Hindlimb muscle (tissue), 1 donor: ENCODE measurements around the gene TRIM63. TPM values are rescaled to one million over a fixed set of nuclear protein-coding genes. Genes with fewer than 3 reads are reported as not detected.
"Not testable (repeated sequence)": the region's sequence is repeated elsewhere in the genome, so short reads cannot be mapped to it uniquely, and the experiment has no call there.

Source experiments
- DNase-seq: peaks from one replicate; pipeline ENCODE4 v3.0.0-alpha.2; 2013
- polyA plus RNA-seq: library from polyadenylated mRNA; unstranded; fragments of 120-200 nt; gene quantifications from one replicate; pipeline ENCODE4 v1.2.1, GENCODE V29; 2013; ENCODE audit not compliant: insufficient read length

Gene TRIM63
- 50.3 TPM for polyA plus RNA-seq

- DNase-seq, result no peak
Measured at GRCh38 chr1:26067432-26067911, at the start of gene TRIM63. Gene TRIM63 (minus strand): TSS chr1:26067630. CDS start chr1:26067494, 136 bp downstream.

- no peak for DNase-seq
Measured at GRCh38 chr1:26114165-26114927, 46.9 kb upstream of the TRIM63 start.

GRCh38 chr1:26112407-26112775, 45.0 kb upstream of the TRIM63 start:
- DNase-seq, result no peak

GRCh38 chr1:26111530-26112406, 44.3 kb upstream of the TRIM63 start, which contains the start of gene PDIK1L:
Gene PDIK1L (plus strand): TSS chr1:26111824. CDS start chr1:26114309, 2,485 bp downstream.
- peak; percentile 98 for DNase-seq

- peak; percentile 71 for DNase-seq
Measured at GRCh38 chr1:26110731-26111529, 43.5 kb upstream of the TRIM63 start.

- no peak for DNase-seq
Measured at GRCh38 chr1:26109229-26110164, 42.1 kb upstream of the TRIM63 start.

GRCh38 chr1:26105226-26105548, 37.8 kb upstream of the TRIM63 start:
- not testable (repeated sequence) for DNase-seq

GRCh38 chr1:26102526-26102925, 35.1 kb upstream of the TRIM63 start:
- no peak for DNase-seq

GRCh38 chr1:26102119-26102518, 34.7 kb upstream of the TRIM63 start:
- DNase-seq, result no peak

GRCh38 chr1:26100204-26100603, 32.8 kb upstream of the TRIM63 start:
- not testable (repeated sequence) for DNase-seq

- no peak for DNase-seq
Measured at GRCh38 chr1:26099780-26100179, 32.4 kb upstream of the TRIM63 start.

- DNase-seq, result no peak
Measured at GRCh38 chr1:26098602-26099001, 31.2 kb upstream of the TRIM63 start.

- no peak for DNase-seq
Measured at GRCh38 chr1:26097696-26098095, 30.3 kb upstream of the TRIM63 start.

- no peak for DNase-seq
Measured at GRCh38 chr1:26096471-26096870, 29.0 kb upstream of the TRIM63 start.

GRCh38 chr1:26094677-26095383, 27.4 kb upstream of the TRIM63 start:
- no peak for DNase-seq

GRCh38 chr1:26094076-26094669, 26.7 kb upstream of the TRIM63 start:
- no peak for DNase-seq

- DNase-seq, result not testable (repeated sequence)
Measured at GRCh38 chr1:26093569-26093968, 26.1 kb upstream of the TRIM63 start.

GRCh38 chr1:26092422-26092821, 25.0 kb upstream of the TRIM63 start:
- DNase-seq, result no peak

GRCh38 chr1:26090893-26091292, 23.5 kb upstream of the TRIM63 start:
- no peak for DNase-seq

GRCh38 chr1:26089125-26089524, 21.7 kb upstream of the TRIM63 start:
- DNase-seq, result no peak
